ENCODE results near the gene ADGRF4.

The ADGRF4 gene

GRCh38 chr6:47680724-47681123 lies 17.7 kb upstream of the ADGRF4 start:
- DNase-seq (ENCODE audit: low spot score) = no peak

- no peak for DNase-seq (ENCODE audit: low spot score)
Measured at GRCh38 chr6:47681201-47681990, 17.0 kb upstream of the ADGRF4 start.

- no peak for DNase-seq (ENCODE audit: low spot score)
Measured at GRCh38 chr6:47686411-47686810, 12.0 kb upstream of the ADGRF4 start.

- no peak for DNase-seq (ENCODE audit: low spot score)
Measured at GRCh38 chr6:47687432-47687831, 10.9 kb upstream of the ADGRF4 start.

- DNase-seq (ENCODE audit: low spot score) = no peak
Measured at GRCh38 chr6:47690214-47690613, 8.2 kb upstream of the ADGRF4 start.

- DNase-seq (ENCODE audit: low spot score) = no peak
Measured at GRCh38 chr6:47690791-47691190, 7.6 kb upstream of the ADGRF4 start.

- no peak for DNase-seq (ENCODE audit: low spot score)
Measured at GRCh38 chr6:47697925-47698324, 455 bp upstream of the ADGRF4 start.

- no peak for DNase-seq (ENCODE audit: low spot score)
Measured at GRCh38 chr6:47700053-47700452, 1.7 kb downstream of the ADGRF4 start.

GRCh38 chr6:47700596-47700995 lies 2.2 kb downstream of the ADGRF4 start:
- DNase-seq (ENCODE audit: low spot score) = no peak

- no peak for DNase-seq (ENCODE audit: low spot score)
Measured at GRCh38 chr6:47701363-47701762, 3.0 kb downstream of the ADGRF4 start.

- DNase-seq (ENCODE audit: low spot score) = no peak
Measured at GRCh38 chr6:47709160-47709559, 10.8 kb downstream of the ADGRF4 start.

GRCh38 chr6:47710295-47710694 lies 11.9 kb downstream of the ADGRF4 start:
- no peak for DNase-seq (ENCODE audit: low spot score)

GRCh38 chr6:47713200-47713599 lies 14.8 kb downstream of the ADGRF4 start:
- no peak for DNase-seq (ENCODE audit: low spot score)

GRCh38 chr6:47714802-47715201 lies 16.4 kb downstream of the ADGRF4 start:
- no peak for DNase-seq (ENCODE audit: low spot score)

GRCh38 chr6:47715782-47716181 lies 17.4 kb downstream of the ADGRF4 start:
- DNase-seq (ENCODE audit: low spot score) = no peak

- no peak for DNase-seq (ENCODE audit: low spot score)
Measured at GRCh38 chr6:47716207-47716606, 17.8 kb downstream of the ADGRF4 start.

GRCh38 chr6:47718571-47718970 lies 20.2 kb downstream of the ADGRF4 start:
- DNase-seq (ENCODE audit: low spot score) = no peak

- DNase-seq (ENCODE audit: low spot score) = no peak
Measured at GRCh38 chr6:47721189-47721588, 22.8 kb downstream of the ADGRF4 start.

GRCh38 chr6:47722194-47722593 lies 23.8 kb downstream of the ADGRF4 start:
- no peak for DNase-seq (ENCODE audit: low spot score)

- no peak for DNase-seq (ENCODE audit: low spot score)
Measured at GRCh38 chr6:47724300-47724699, 25.9 kb downstream of the ADGRF4 start.

GRCh38 chr6:47727391-47727790 lies 29.0 kb downstream of the ADGRF4 start:
- no peak for DNase-seq (ENCODE audit: low spot score)

GRCh38 chr6:47729019-47729418 lies 30.6 kb downstream of the ADGRF4 start:
- no peak for DNase-seq (ENCODE audit: low spot score)

GRCh38 chr6:47729457-47729856 lies 31.1 kb downstream of the ADGRF4 start:
- no peak for DNase-seq (ENCODE audit: low spot score)

Measured in SK-N-DZ (cell line).